ENCODE measurements around the gene CADM2.

CADM2 gene

GRCh38 chr3:85516146-85516545 is 557.4 kb downstream of the CADM2 start:
- TF ChIP-seq CTCF (IDR thresholded peaks at IDR 0.05) (no peak), ZFX (IDR thresholded peaks at IDR 0.05; ENCODE audit: borderline replicate concordance) (no peak)

GRCh38 chr3:85524104-85524503 is 565.3 kb downstream of the CADM2 start:
- TF ChIP-seq CTCF (IDR thresholded peaks at IDR 0.05) = no peak
- no peak for TF ChIP-seq ZFX (IDR thresholded peaks at IDR 0.05; ENCODE audit: borderline replicate concordance)
- no peak overlapping the region for H3K27ac ChIP-seq

More at GRCh38 chr3:85516146-85516545, 557.4 kb downstream of the CADM2 start:
- no peak overlapping the region for H3K27ac ChIP-seq

- no peak overlapping the region for H3K27ac ChIP-seq
- TF ChIP-seq ZFX (IDR thresholded peaks at IDR 0.05; ENCODE audit: borderline replicate concordance) = no peak
- no peak for TF ChIP-seq CTCF (IDR thresholded peaks at IDR 0.05)
Observed at GRCh38 chr3:85525264-85525663, 566.5 kb downstream of the CADM2 start.

GRCh38 chr3:85533586-85533985 is 574.8 kb downstream of the CADM2 start:
- no peak overlapping the region for H3K27ac ChIP-seq
- no peak for TF ChIP-seq CTCF (IDR thresholded peaks at IDR 0.05)
- no peak for TF ChIP-seq ZFX (IDR thresholded peaks at IDR 0.05; ENCODE audit: borderline replicate concordance)

- TF ChIP-seq CTCF (IDR thresholded peaks at IDR 0.05) (no peak), ZFX (IDR thresholded peaks at IDR 0.05; ENCODE audit: borderline replicate concordance) (no peak)
Observed at GRCh38 chr3:85535517-85535916, 576.7 kb downstream of the CADM2 start.

GRCh38 chr3:85539232-85539631 is 580.4 kb downstream of the CADM2 start:
- H3K27ac ChIP-seq = no peak overlapping the region
- TF ChIP-seq CTCF (IDR thresholded peaks at IDR 0.05) (no peak), ZFX (IDR thresholded peaks at IDR 0.05; ENCODE audit: borderline replicate concordance) (no peak)

More at GRCh38 chr3:85535517-85535916, 576.7 kb downstream of the CADM2 start:
- no peak overlapping the region for H3K27ac ChIP-seq

- H3K27ac ChIP-seq = no peak overlapping the region
- TF ChIP-seq CTCF (IDR thresholded peaks at IDR 0.05) (no peak), ZFX (IDR thresholded peaks at IDR 0.05; ENCODE audit: borderline replicate concordance) (no peak)
Observed at GRCh38 chr3:85554153-85554552, 595.4 kb downstream of the CADM2 start.
